ENCODE results near the gene TMCC1. TPM values are rescaled to one million over a fixed set of nuclear protein-coding genes. Genes with fewer than 3 reads are reported as not detected.

Gene TMCC1
- total and polyA plus RNA-seq, 10 of the 15 experiments (the other 5 are each of a cell fraction or from before 2014, with no cell fraction given) = 2.3 to 21.1 (median 8.4) TPM

- no peaks in the 10 kb centered on the region for H3K79me2 ChIP-seq (ENCODE audit: control insufficient read depth, insufficient read depth, low read length)
- DNase-seq (ENCODE audit: low read depth, low spot score) = peak; percentile 48
- ChIA-PET SMC1A (ENCODE audit: uncharacterized antibody, unreplicated experiment) (interaction anchor here (0.9 to 2.1 kb wide), 6 partner anchors 9 to 96 kb away, joined by 3 to 6 read pairs (median 4); no protein-coding TSS in a partner anchor), RAD21 (ENCODE audit: unreplicated experiment) (no interaction called here), CTCF (interaction anchor here (0.6 to 3.7 kb wide), 6 partner anchors 17 to 173 kb away, joined by 3 to 18 read pairs (median 4); no protein-coding TSS in a partner anchor), POLR2A (interaction anchor here (0.7 to 1.6 kb wide), 2 partner anchors 10 to 248 kb away, joined by 3 to 6 read pairs; no protein-coding TSS in a partner anchor)
- intact Hi-C loops (cut with micrococcal nuclease; ENCODE audit: unreplicated experiment) (no loop called here), in situ Hi-C loops (cut with MboI) (no loop called here)
- no peaks in the 10 kb centered on the region for H3K36me3 ChIP-seq (ENCODE audit: control insufficient read depth in 2 of 2, insufficient read depth in 2 of 2, low read length in 1 of 2)
- no peaks in the 10 kb centered on the region for H3K9me3 ChIP-seq (replicated peaks; ENCODE audit: control insufficient read depth, insufficient read depth, low read length)
- no peaks in the 10 kb centered on the region for H3K27me3 ChIP-seq (replicated peaks in 1 of 2; ENCODE audit: control insufficient read depth in 2 of 2, insufficient read depth in 2 of 2, low read length in 1 of 2)
- BruUV-seq (replicated peaks) = no TSS peak
- H3K4me1 ChIP-seq (ENCODE audit: control insufficient read depth, insufficient read depth, low read length) = no peaks in the 10 kb centered on the region
- peak overlapping the region; percentile 95 for H2AFZ ChIP-seq (ENCODE audit: control insufficient read depth, low read depth, low read length)
- FAIRE-seq = peak; percentile 98
- H3K27ac ChIP-seq (ENCODE audit: control insufficient read depth, insufficient read depth) = no peak overlapping the region
- ATAC-seq = peak; percentile 99
- H3K9ac ChIP-seq (ENCODE audit: control insufficient read depth, insufficient read depth, low read length) = no peak overlapping the region
- H3K4me3 ChIP-seq = no peak overlapping the region
- H4K20me1 ChIP-seq (ENCODE audit: control insufficient read depth, insufficient read depth) = no peaks in the 10 kb centered on the region
- H3K4me2 ChIP-seq (ENCODE audit: control insufficient read depth, insufficient read depth) = no peak overlapping the region
- TF ChIP-seq ASH2L (IDR thresholded peaks at IDR 0.05; ENCODE audit: borderline replicate concordance, low read depth) (no peak), RAD51 (IDR thresholded peaks at IDR 0.05) (peak; percentile 93), USF2 (IDR thresholded peaks at IDR 0.05; ENCODE audit: borderline replicate concordance, low read depth, low read length) (peak; percentile 90), CREM (IDR thresholded peaks at IDR 0.05; ENCODE audit: low read depth) (peak; percentile 20; the same call in 1 of the 2 replicates), ZNF687 (IDR thresholded peaks at IDR 0.05) (no peak), NKRF (conservative IDR thresholded peaks at IDR 0.05) (no peak), ZZZ3 (IDR thresholded peaks at IDR 0.05; ENCODE audit: control insufficient read depth, insufficient read length, low read depth) (no peak), IKZF1 (conservative IDR thresholded peaks at IDR 0.05) (peak; percentile 38; the same call in 1 of the 2 replicates), SKIL (IDR thresholded peaks at IDR 0.05; ENCODE audit: low read depth, poor library complexity, severe bottlenecking) (no peak), SMAD5 (IDR thresholded peaks at IDR 0.05; ENCODE audit: low read depth) (no peak), FOS (IDR thresholded peaks at IDR 0.05; ENCODE audit: borderline replicate concordance, extremely low read depth, insufficient read length) (peak; percentile 33), SIX5 (IDR thresholded peaks at IDR 0.05; ENCODE audit: low read depth, low read length, severe bottlenecking) (peak; percentile 89), SRF (IDR thresholded peaks at IDR 0.05; ENCODE audit: low read depth in 2 of 2, low read length in 2 of 2) (no peak), BCL11A (IDR thresholded peaks at IDR 0.05; ENCODE audit: low read depth, low read length) (no peak), RBBP5 (conservative IDR thresholded peaks at IDR 0.05) (no peak), ZBED1 (IDR thresholded peaks at IDR 0.05; ENCODE audit: borderline replicate concordance) (no peak)
Measured at GRCh38 chr3:129690406-129690805, 203.1 kb downstream of the TMCC1 start.

Data from GM12878 (cell line).